ENCODE results near the gene MT1B. TPM values are rescaled to one million over a fixed set of nuclear protein-coding genes. Genes with fewer than 3 reads are reported as not detected.
A peak's percentile ranks its signal among the peaks of the same experiment; 100 is the strongest.

MT1B gene
- total RNA-seq, 2 experiments from 2014 or later: not detected

DNA sequence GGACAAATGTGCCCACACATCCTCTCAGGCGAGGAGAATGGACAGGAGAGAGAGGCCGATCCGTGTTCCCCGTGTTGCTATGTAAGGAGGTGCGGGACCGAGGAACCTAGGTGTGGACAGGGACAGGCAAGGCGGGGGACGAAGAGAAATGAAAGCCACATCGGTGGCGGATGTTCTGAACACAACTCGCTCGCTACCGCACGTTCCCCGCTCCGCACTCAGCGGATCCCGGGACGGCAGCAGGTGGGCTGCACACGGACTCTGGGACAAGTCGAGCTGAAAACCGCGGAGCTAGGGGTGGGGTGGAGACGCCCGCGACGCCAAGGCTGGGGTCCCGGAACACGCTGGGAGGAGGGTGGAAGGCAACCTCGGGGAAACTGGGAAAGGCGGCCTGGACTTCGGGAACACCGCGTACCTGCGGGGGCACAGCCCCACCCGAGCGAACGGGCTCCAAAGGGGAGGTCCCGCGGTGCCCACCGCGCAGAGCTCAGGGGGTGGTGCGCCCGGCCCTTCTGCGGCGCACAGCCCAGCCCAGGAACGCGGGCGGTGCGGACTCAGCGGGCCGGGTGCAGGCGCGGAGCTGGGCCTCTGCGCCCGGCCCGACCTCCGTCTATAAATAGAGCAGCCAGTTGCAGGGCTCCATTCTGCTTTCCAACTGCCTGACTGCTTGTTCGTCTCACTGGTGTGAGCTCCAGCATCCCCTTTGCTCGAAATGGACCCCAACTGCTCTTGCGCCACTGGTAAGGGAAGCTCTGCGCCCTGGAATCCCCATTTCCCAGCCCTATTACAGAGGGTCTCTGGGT, 26.3 kb upstream of the MT1B start, which contains the start of gene MT1E:
MT1E (plus strand) TSS at position 642 of the 803 bp plus-strand sequence; CDS start at position 713, 71 bp downstream.
- DNase-seq (peak; percentile 80), ATAC-seq (ENCODE audit: low read depth) (peak; percentile 86)
- Mint-ChIP-seq H3K4me1 (peaks cover 17% of the 10 kb centered on the region), H3K9me3 (no peaks in the 10 kb centered on the region), H3K36me3 (peaks cover 4% of the 10 kb centered on the region), H3K27me3 (peaks cover 18% of the 10 kb centered on the region), H3K4me3 (peak within 1 kb of the TSS; percentile 94), H3K27ac (peak within 1 kb of the TSS; percentile 93)
- POLR2A ChIA-PET: interaction anchor here (0.7 to 2.2 kb wide), 20 partner anchors 8 to 93 kb away, joined by 3 to 22 read pairs (median 4); partner anchors contain the start of genes MT1H, MT1X and MT2A

- H3K27ac Mint-ChIP-seq: peak overlapping the region; percentile 91
- no peaks in the 10 kb centered on the region for H3K9me3 Mint-ChIP-seq
- DNase-seq (no peak), ATAC-seq (ENCODE audit: low read depth) (peak; percentile 46)
- H3K4me1 Mint-ChIP-seq: peaks cover 17% of the 10 kb centered on the region
- POLR2A ChIA-PET: interaction anchor here (0.7 to 2.2 kb wide), 19 partner anchors 9 to 92 kb away, joined by 3 to 22 read pairs (median 4); partner anchors contain the start of genes MT1X and MT2A
- peaks cover 26% of the 10 kb centered on the region for H3K27me3 Mint-ChIP-seq
- peaks cover 4% of the 10 kb centered on the region for H3K36me3 Mint-ChIP-seq
- H3K4me3 Mint-ChIP-seq: peak overlapping the region; percentile 94
Observed at GRCh38 chr16:56625943-56626654, 25.6 kb upstream of the MT1B start.

GRCh38 chr16:56626685-56627084, 25.0 kb upstream of the MT1B start:
- POLR2A ChIA-PET: interaction anchor here (1.6 to 1.9 kb wide), 2 partner anchors 10 to 12 kb away, joined by 5 to 6 read pairs; no protein-coding TSS in a partner anchor
- H3K27ac Mint-ChIP-seq: no peak overlapping the region
- peak overlapping the region; percentile 94 for H3K4me3 Mint-ChIP-seq
- peaks cover 4% of the 10 kb centered on the region for H3K36me3 Mint-ChIP-seq
- no peak for ATAC-seq (ENCODE audit: low read depth)
- H3K4me1 Mint-ChIP-seq: peaks cover 17% of the 10 kb centered on the region
- no peak for DNase-seq
- H3K27me3 Mint-ChIP-seq: peaks cover 32% of the 10 kb centered on the region
- no peaks in the 10 kb centered on the region for H3K9me3 Mint-ChIP-seq

GRCh38 chr16:56628486-56629350, 23.0 kb upstream of the MT1B start:
- ATAC-seq (ENCODE audit: low read depth) (no peak), DNase-seq (no peak)
- H3K4me3 Mint-ChIP-seq: peak overlapping the region; percentile 6
- H3K27me3 Mint-ChIP-seq: peaks cover 47% of the 10 kb centered on the region
- peaks cover 20% of the 10 kb centered on the region for H3K4me1 Mint-ChIP-seq
- H3K9me3 Mint-ChIP-seq: no peaks in the 10 kb centered on the region
- H3K36me3 Mint-ChIP-seq: peaks cover 2% of the 10 kb centered on the region
- H3K27ac Mint-ChIP-seq: no peak overlapping the region
- POLR2A ChIA-PET: no interaction called here

- no peak overlapping the region for H3K4me3 Mint-ChIP-seq
- DNase-seq (no peak), ATAC-seq (ENCODE audit: low read depth) (no peak)
- peaks cover 52% of the 10 kb centered on the region for H3K27me3 Mint-ChIP-seq
- POLR2A ChIA-PET: interaction anchor here (1.9 kb wide), 1 partner anchor 14 kb away, joined by 6 read pairs; no protein-coding TSS in a partner anchor
- peaks cover 2% of the 10 kb centered on the region for H3K36me3 Mint-ChIP-seq
- peaks cover 20% of the 10 kb centered on the region for H3K4me1 Mint-ChIP-seq
- no peaks in the 10 kb centered on the region for H3K9me3 Mint-ChIP-seq
- H3K27ac Mint-ChIP-seq: no peak overlapping the region
Observed at GRCh38 chr16:56629531-56629930, 22.2 kb upstream of the MT1B start.

DNA sequence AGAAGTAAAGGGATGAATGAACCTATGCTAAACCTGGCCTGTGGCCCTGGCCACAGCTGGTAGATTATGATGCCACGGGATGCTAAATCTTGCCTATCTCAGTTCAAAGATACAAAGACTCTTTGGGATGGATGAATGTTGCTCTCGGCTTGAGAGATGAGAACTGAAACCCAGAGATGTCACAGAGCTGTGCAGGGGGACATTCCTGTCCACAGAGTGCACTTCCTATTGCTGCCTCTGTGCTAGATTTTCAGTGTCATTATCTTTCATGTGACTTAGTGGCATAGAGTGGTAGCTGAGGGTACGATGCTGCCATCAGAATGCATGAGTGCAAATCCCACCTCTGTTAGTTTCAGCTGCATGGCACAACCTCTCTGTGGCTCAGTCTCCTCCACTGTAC, 21.6 kb upstream of the MT1B start:
- POLR2A ChIA-PET: interaction anchor here (1.9 kb wide), 1 partner anchor 13 kb away, joined by 6 read pairs; no protein-coding TSS in a partner anchor
- H3K27ac Mint-ChIP-seq: no peak overlapping the region
- DNase-seq (no peak), ATAC-seq (ENCODE audit: low read depth) (no peak)
- no peak overlapping the region for H3K4me3 Mint-ChIP-seq
- peaks cover 2% of the 10 kb centered on the region for H3K36me3 Mint-ChIP-seq
- H3K4me1 Mint-ChIP-seq: peaks cover 21% of the 10 kb centered on the region
- no peaks in the 10 kb centered on the region for H3K9me3 Mint-ChIP-seq
- H3K27me3 Mint-ChIP-seq: peaks cover 53% of the 10 kb centered on the region

GRCh38 chr16:56631197-56631596, 20.5 kb upstream of the MT1B start:
- POLR2A ChIA-PET: interaction anchor here (1.9 kb wide), 1 partner anchor 12 kb away, joined by 6 read pairs; no protein-coding TSS in a partner anchor
- DNase-seq: no peak
- Mint-ChIP-seq H3K4me3 (no peak overlapping the region), H3K27ac (no peak overlapping the region), H3K36me3 (peaks cover 2% of the 10 kb centered on the region), H3K9me3 (no peaks in the 10 kb centered on the region), H3K4me1 (peaks cover 20% of the 10 kb centered on the region), H3K27me3 (peaks cover 56% of the 10 kb centered on the region)
- ATAC-seq (ENCODE audit: low read depth): no peak

- peaks cover 62% of the 10 kb centered on the region for H3K27me3 Mint-ChIP-seq
- peaks cover 24% of the 10 kb centered on the region for H3K4me1 Mint-ChIP-seq
- DNase-seq: no peak
- ATAC-seq (ENCODE audit: low read depth): no peak
- peaks cover 2% of the 10 kb centered on the region for H3K36me3 Mint-ChIP-seq
- POLR2A ChIA-PET: no interaction called here
- no peak overlapping the region for H3K27ac Mint-ChIP-seq
- H3K9me3 Mint-ChIP-seq: no peaks in the 10 kb centered on the region
- peak overlapping the region; percentile 64 for H3K4me3 Mint-ChIP-seq
Observed at GRCh38 chr16:56631832-56632155, 19.9 kb upstream of the MT1B start.

DNA sequence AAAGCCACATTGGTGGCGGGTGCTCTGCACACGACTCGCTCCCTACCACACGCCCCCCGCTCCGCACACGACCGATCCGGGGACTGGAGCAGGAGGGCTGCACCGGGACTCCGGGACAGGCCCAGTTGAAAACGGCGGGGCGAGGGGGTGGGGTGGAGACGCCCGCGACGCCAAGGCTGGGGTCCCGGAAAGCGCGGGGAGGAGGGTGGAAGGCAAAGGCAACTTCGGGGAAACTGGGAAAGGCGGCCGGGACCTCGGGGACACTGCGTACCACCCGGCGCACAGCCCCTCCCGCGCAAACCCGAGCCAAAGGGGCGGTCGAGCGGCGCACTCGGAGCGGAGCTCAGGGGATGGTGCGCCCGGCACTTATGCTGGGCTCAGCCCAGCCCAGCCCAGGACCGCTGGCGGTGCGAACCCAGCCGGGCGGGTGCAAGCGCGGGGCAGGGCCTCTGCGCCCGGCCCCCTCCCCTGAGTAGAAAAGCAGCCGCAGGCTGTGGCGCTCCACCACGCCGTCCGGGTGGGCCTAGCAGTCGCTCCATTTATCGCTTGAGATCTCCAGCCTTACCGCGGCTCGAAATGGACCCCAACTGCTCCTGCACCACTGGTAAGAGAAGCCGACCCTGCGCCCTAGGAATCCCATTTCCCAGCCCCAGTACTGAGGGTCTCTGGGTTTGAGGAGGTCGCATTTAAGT, 19.4 kb upstream of the MT1B start, which contains the start of gene MT1M:
MT1M (plus strand) TSS at position 504 of the 692 bp plus-strand sequence; CDS start at position 577, 73 bp downstream.
- Mint-ChIP-seq H3K9me3 (no peaks in the 10 kb centered on the region), H3K4me1 (peaks cover 24% of the 10 kb centered on the region)
- POLR2A ChIA-PET: no interaction called here

DNA sequence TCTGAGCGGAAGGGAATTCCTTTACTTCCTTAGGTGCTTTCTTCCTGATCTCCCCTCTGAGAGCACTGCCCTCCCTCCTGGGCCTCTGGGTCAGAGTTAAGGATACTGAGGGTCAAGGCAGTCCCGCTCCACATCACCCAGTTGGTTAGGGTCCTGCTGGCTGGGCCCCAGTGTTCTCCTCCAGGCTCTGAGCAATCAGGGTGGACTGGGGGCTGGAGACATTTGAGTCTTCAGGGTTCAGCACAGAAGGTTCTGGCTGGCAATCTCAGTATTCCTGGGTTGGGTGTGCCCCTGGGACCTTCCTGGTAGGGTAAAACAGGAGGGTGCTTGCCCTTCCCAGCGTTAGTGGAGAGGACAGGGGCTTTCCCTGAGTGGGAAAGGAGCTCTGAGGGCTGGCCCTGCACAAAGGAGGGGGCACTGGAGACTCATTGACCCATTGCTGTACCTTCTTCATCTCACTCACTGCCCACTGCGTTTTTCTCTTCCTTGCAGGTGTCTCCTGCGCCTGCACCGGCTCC, 18.8 kb upstream of the MT1B start:
- Mint-ChIP-seq H3K36me3 (no peaks in the 10 kb centered on the region), H3K27ac (no peak overlapping the region), H3K9me3 (no peaks in the 10 kb centered on the region), H3K27me3 (peaks cover 71% of the 10 kb centered on the region), H3K4me3 (peak overlapping the region; percentile 60), H3K4me1 (peaks cover 29% of the 10 kb centered on the region)
- POLR2A ChIA-PET: no interaction called here
- DNase-seq (no peak), ATAC-seq (ENCODE audit: low read depth) (no peak)

More for the DNA sequence above, 19.4 kb upstream of the MT1B start, which contains the start of gene MT1M:
- H3K27ac Mint-ChIP-seq: no peak within 1 kb of the TSS
- H3K27me3 Mint-ChIP-seq: peaks cover 67% of the 10 kb centered on the region
- DNase-seq: peak; percentile 44
- H3K36me3 Mint-ChIP-seq: no peaks in the 10 kb centered on the region
- peak within 1 kb of the TSS; percentile 64 for H3K4me3 Mint-ChIP-seq
- ATAC-seq (ENCODE audit: low read depth): peak; percentile 31

- peaks cover 32% of the 10 kb centered on the region for H3K4me1 Mint-ChIP-seq
- no peak overlapping the region for H3K4me3 Mint-ChIP-seq
- H3K27ac Mint-ChIP-seq: no peak overlapping the region
- POLR2A ChIA-PET: interaction anchor here (1.2 kb wide), 1 partner anchor 29 kb away, joined by 3 read pairs; no protein-coding TSS in a partner anchor
- H3K9me3 Mint-ChIP-seq: no peaks in the 10 kb centered on the region
- DNase-seq: no peak
- no peak for ATAC-seq (ENCODE audit: low read depth)
- peaks cover 76% of the 10 kb centered on the region for H3K27me3 Mint-ChIP-seq
- no peaks in the 10 kb centered on the region for H3K36me3 Mint-ChIP-seq
Observed at GRCh38 chr16:56633535-56633934, 18.2 kb upstream of the MT1B start.
